PC-9 (cell line): Measurements from ENCODE around the gene BCL11B. TPM values are rescaled to one million over a fixed set of nuclear protein-coding genes. Genes with fewer than 3 reads are reported as not detected.

Experiments
- BruUV-seq: library from RNA; stranded (reverse); fragments of 400-500 nt; replicated peaks from 2 replicates; lab custom pipeline; 2021; lab: Mats Ljungman, UMichigan
- CTCF ChIA-PET: fragments of 300-600 bp; sonication (Branson Sonifier 250); formaldehyde crosslinking; loops from one replicate; lab custom pipeline; 2022; ENCODE audit warnings: antibody characterized with exemption; lab: Charles Lee
- POLR2A ChIA-PET: fragments of 300-600 bp; sonication (Branson Sonifier 250); formaldehyde crosslinking; loops from one replicate; lab custom pipeline; 2022; ENCODE audit warnings: antibody characterized with exemption; ENCODE audit not compliant: unreplicated experiment; lab: Charles Lee
- DNase-seq, 2 experiments: peaks; one replicate each; pipeline versions ENCODE4 v3.0.0 to v3.0.0-alpha.2; 2015 to 2022; ENCODE audit warnings: mixed read lengths in 1 of 2
- H2AFZ ChIP-seq: fragments of 200-600 bp; sonication (generic); 2 replicates; pipeline ENCODE4 v1.8.1; 2017; ENCODE audit warnings: antibody characterized with exemption
- H3F3A ChIP-seq: fragments of 200-600 bp; sonication (generic); 2 replicates; pipeline ENCODE4 v1.8.1; 2017; ENCODE audit warnings: antibody characterized with exemption, mild to moderate bottlenecking, low read depth; ENCODE audit not compliant: insufficient read depth
- H3K27ac ChIP-seq: fragments of 200-600 bp; sonication (generic); 2 replicates; pipeline ENCODE4 v1.6.1; 2016; ENCODE audit warnings: mixed run types
- H3K27me3 ChIP-seq: fragments of 200-600 bp; sonication (generic); 2 replicates; pipeline ENCODE4 v1.6.1; 2016; ENCODE audit warnings: low read depth, mixed run types; ENCODE audit not compliant: insufficient read depth
- H3K36me3 ChIP-seq: fragments of 200-600 bp; sonication (generic); 2 replicates; pipeline ENCODE4 v1.6.1; 2016; ENCODE audit warnings: low read depth, mixed run types
- H3K4me1 ChIP-seq: fragments of 200-600 bp; sonication (generic); replicated peaks from 2 replicates; pipeline ENCODE4 v1.6.1; 2016; ENCODE audit warnings: mixed run types; ENCODE audit not compliant: insufficient read depth
- H3K4me2 ChIP-seq: fragments of 200-600 bp; sonication (generic); 2 replicates; pipeline ENCODE4 v1.6.1; 2017; ENCODE audit warnings: mixed run types
- H3K4me3 ChIP-seq: fragments of 200-600 bp; sonication (generic); 2 replicates; pipeline ENCODE4 v1.6.1; 2016; ENCODE audit warnings: mixed run types
- H3K79me2 ChIP-seq: fragments of 200-600 bp; sonication (generic); 2 replicates; pipeline ENCODE4 v1.6.1; 2017; ENCODE audit warnings: low read depth, mixed run types
- H3K9me2 ChIP-seq: fragments of 200-600 bp; sonication (generic); 2 replicates; pipeline ENCODE4 v1.8.1; 2017; ENCODE audit warnings: mild to moderate bottlenecking; ENCODE audit not compliant: insufficient read depth
- H3K9me3 ChIP-seq: fragments of 200-600 bp; sonication (generic); 2 replicates; pipeline ENCODE4 v1.8.1; 2016; ENCODE audit warnings: low read depth; ENCODE audit not compliant: insufficient read depth
- H4K20me1 ChIP-seq: fragments of 200-600 bp; sonication (generic); 2 replicates; pipeline ENCODE4 v1.8.1; 2017; ENCODE audit not compliant: insufficient read depth
- CTCF ChIP-seq: fragments of 200-600 bp; sonication (generic); conservative IDR thresholded peaks from 2 replicates; pipeline ENCODE4 v1.6.1; 2017; ENCODE audit warnings: mixed run types, antibody characterized with exemption, mild to moderate bottlenecking, moderate library complexity
- EZH2 ChIP-seq: fragments of 200-600 bp; sonication (generic); IDR thresholded peaks from 2 replicates; pipeline ENCODE4 v1.8.0; 2017; ENCODE audit warnings: antibody characterized with exemption, low read depth
- intact Hi-C: fragments of 100-400 bp; cut with micrococcal nuclease; formaldehyde crosslinking; loops from one replicate; pipeline ENCODE4 v1.10.0; 2022; ENCODE audit not compliant: unreplicated experiment
- total RNA-seq: library from RNA; stranded (reverse); gene quantifications from 2 replicates; pipeline ENCODE4 v1.2.3, GENCODE V29; 2021

Gene BCL11B
- total RNA-seq, 1 experiment from 2014 or later = not detected

GRCh38 chr14:99216191-99216590 lies 55.8 kb downstream of the BCL11B start:
- POLR2A ChIA-PET = no interaction called here
- Histone ChIP-seq H3F3A (no peaks in the 10 kb centered on the region), H3K4me1 (no peaks in the 10 kb centered on the region), H3K36me3 (no peaks in the 10 kb centered on the region), H3K79me2 (no peaks in the 10 kb centered on the region), H3K9me3 (no peaks in the 10 kb centered on the region), H2AFZ (no peak overlapping the region), H3K4me2 (no peak overlapping the region), H3K4me3 (no peak overlapping the region), H4K20me1 (no peaks in the 10 kb centered on the region), H3K27me3 (peaks cover 52% of the 10 kb centered on the region), H3K9me2 (no peaks in the 10 kb centered on the region), H3K27ac (no peak overlapping the region)
- intact Hi-C loops = no loop called here
- DNase-seq = no peak
- TF ChIP-seq CTCF (no peak), EZH2 (no peak)
- no TSS peak for BruUV-seq
- CTCF ChIA-PET = no interaction called here

- H3K4me2 ChIP-seq = no peak overlapping the region
- BruUV-seq = no TSS peak
- H3K27ac ChIP-seq = no peak overlapping the region
- H3K36me3 ChIP-seq = no peaks in the 10 kb centered on the region
- H2AFZ ChIP-seq = no peak overlapping the region
- H4K20me1 ChIP-seq = no peaks in the 10 kb centered on the region
- H3K27me3 ChIP-seq = peaks cover 51% of the 10 kb centered on the region
- intact Hi-C loops = no loop called here
- H3K4me3 ChIP-seq = no peak overlapping the region
- ChIA-PET POLR2A (no interaction called here), CTCF (no interaction called here)
- no peaks in the 10 kb centered on the region for H3K79me2 ChIP-seq
- DNase-seq = no peak
- no peaks in the 10 kb centered on the region for H3K9me2 ChIP-seq
- no peak for TF ChIP-seq EZH2
- TF ChIP-seq CTCF = no peak
- H3K4me1 ChIP-seq = no peaks in the 10 kb centered on the region
- no peaks in the 10 kb centered on the region for H3F3A ChIP-seq
- H3K9me3 ChIP-seq = no peaks in the 10 kb centered on the region
Measured at GRCh38 chr14:99215277-99215676, 56.7 kb downstream of the BCL11B start.

- POLR2A ChIA-PET = no interaction called here
- Histone ChIP-seq H3K9me3 (no peaks in the 10 kb centered on the region), H2AFZ (no peak overlapping the region), H3K4me3 (no peak overlapping the region), H3K27me3 (peaks cover 46% of the 10 kb centered on the region), H3K4me2 (no peak overlapping the region), H3K9me2 (no peaks in the 10 kb centered on the region), H3K79me2 (no peaks in the 10 kb centered on the region), H3K27ac (no peak overlapping the region), H3F3A (no peaks in the 10 kb centered on the region), H3K36me3 (no peaks in the 10 kb centered on the region), H4K20me1 (no peaks in the 10 kb centered on the region), H3K4me1 (no peaks in the 10 kb centered on the region)
- intact Hi-C loops = no loop called here
- TF ChIP-seq EZH2 = no peak
- no peak for TF ChIP-seq CTCF
- no peak for DNase-seq
- CTCF ChIA-PET = no interaction called here
- BruUV-seq = no TSS peak
Measured at GRCh38 chr14:99214701-99215100, 57.3 kb downstream of the BCL11B start.
